ENCODE data around the gene TMOD4.
A peak's percentile ranks its signal among the peaks of the same experiment; 100 is the strongest.

Gene TMOD4

GRCh38 chr1:151142411-151143056 lies 33.2 kb downstream of the TMOD4 start:
- DNase-seq = no peak

GRCh38 chr1:151137789-151138188 lies 38.0 kb downstream of the TMOD4 start:
- DNase-seq = no peak

- no peak for DNase-seq
Measured at GRCh38 chr1:151135433-151136385, 40.1 kb downstream of the TMOD4 start.

- DNase-seq = no peak
Measured at GRCh38 chr1:151134991-151135390, 40.8 kb downstream of the TMOD4 start.

- DNase-seq = peak; percentile 15
Measured at GRCh38 chr1:151134396-151134795, 41.4 kb downstream of the TMOD4 start.

- no peak for DNase-seq
Measured at GRCh38 chr1:151133018-151133806, 42.6 kb downstream of the TMOD4 start.

GRCh38 chr1:151132335-151133017 lies 43.3 kb downstream of the TMOD4 start:
- DNase-seq = no peak

- no peak for DNase-seq
Measured at GRCh38 chr1:151131701-151132334, 44.0 kb downstream of the TMOD4 start.

- peak; percentile 13 for DNase-seq
Measured at GRCh38 chr1:151130987-151131586, 44.7 kb downstream of the TMOD4 start.

GRCh38 chr1:151128800-151129199 lies 47.0 kb downstream of the TMOD4 start:
- DNase-seq = no peak

GRCh38 chr1:151124763-151125403 lies 50.9 kb downstream of the TMOD4 start:
- no peak for DNase-seq
